GM21367 (cell line): ENCODE measurements around the gene MRPS25.
A peak's percentile ranks its signal among the peaks of the same experiment; 100 is the strongest.

ENCODE experiments used
- ATAC-seq: cut with Tn5 transposase; IDR thresholded peaks from one replicate; pipeline ENCODE4 v1.9.1; 2021; ENCODE audit not compliant: unreplicated experiment

MRPS25 gene

GRCh38 chr3:15064835-15065549 lies at the start of gene MRPS25:
Gene MRPS25 (minus strand): TSS chr3:15065315. CDS start chr3:15065194, 121 bp downstream.
- ATAC-seq, result peak; percentile 93

GRCh38 chr3:15113884-15114283 lies 48.8 kb upstream of the MRPS25 start:
- ATAC-seq, result no peak

GRCh38 chr3:15113471-15113870 lies 48.4 kb upstream of the MRPS25 start:
- ATAC-seq, result no peak

GRCh38 chr3:15112011-15112410 lies 46.9 kb upstream of the MRPS25 start:
- no peak for ATAC-seq

- no peak for ATAC-seq
Observed at GRCh38 chr3:15110206-15110605, 45.1 kb upstream of the MRPS25 start.

GRCh38 chr3:15108869-15109268 lies 43.8 kb upstream of the MRPS25 start:
- ATAC-seq, result no peak

- no peak for ATAC-seq
Observed at GRCh38 chr3:15108082-15108545, 43.0 kb upstream of the MRPS25 start.

- ATAC-seq, result no peak
Observed at GRCh38 chr3:15107075-15107947, 42.2 kb upstream of the MRPS25 start.

- no peak for ATAC-seq
Observed at GRCh38 chr3:15102836-15103235, 37.7 kb upstream of the MRPS25 start.

GRCh38 chr3:15102256-15102655 lies 37.1 kb upstream of the MRPS25 start:
- ATAC-seq, result no peak

GRCh38 chr3:15099364-15100098 lies 34.4 kb upstream of the MRPS25 start:
- peak; percentile 12 for ATAC-seq

GRCh38 chr3:15098503-15099363 lies 33.6 kb upstream of the MRPS25 start, which contains the start of gene RBSN:
Gene RBSN (minus strand): TSS chr3:15099148. CDS start chr3:15096120, 3,028 bp downstream.
- ATAC-seq, result peak; percentile 84

- ATAC-seq, result no peak
Observed at GRCh38 chr3:15097891-15098290, 32.8 kb upstream of the MRPS25 start.

- no peak for ATAC-seq
Observed at GRCh38 chr3:15096046-15096445, 30.9 kb upstream of the MRPS25 start.

- no peak for ATAC-seq
Observed at GRCh38 chr3:15094187-15094875, 29.2 kb upstream of the MRPS25 start.

GRCh38 chr3:15092686-15093085 lies 27.6 kb upstream of the MRPS25 start:
- ATAC-seq, result no peak

- ATAC-seq, result no peak
Observed at GRCh38 chr3:15091575-15091974, 26.5 kb upstream of the MRPS25 start.

- no peak for ATAC-seq
Observed at GRCh38 chr3:15089201-15089600, 24.1 kb upstream of the MRPS25 start.

- no peak for ATAC-seq
Observed at GRCh38 chr3:15086699-15087098, 21.6 kb upstream of the MRPS25 start.

- no peak for ATAC-seq
Observed at GRCh38 chr3:15086263-15086662, 21.1 kb upstream of the MRPS25 start.
